ENCODE results near the gene SLC29A1.

Gene SLC29A1

DNA sequence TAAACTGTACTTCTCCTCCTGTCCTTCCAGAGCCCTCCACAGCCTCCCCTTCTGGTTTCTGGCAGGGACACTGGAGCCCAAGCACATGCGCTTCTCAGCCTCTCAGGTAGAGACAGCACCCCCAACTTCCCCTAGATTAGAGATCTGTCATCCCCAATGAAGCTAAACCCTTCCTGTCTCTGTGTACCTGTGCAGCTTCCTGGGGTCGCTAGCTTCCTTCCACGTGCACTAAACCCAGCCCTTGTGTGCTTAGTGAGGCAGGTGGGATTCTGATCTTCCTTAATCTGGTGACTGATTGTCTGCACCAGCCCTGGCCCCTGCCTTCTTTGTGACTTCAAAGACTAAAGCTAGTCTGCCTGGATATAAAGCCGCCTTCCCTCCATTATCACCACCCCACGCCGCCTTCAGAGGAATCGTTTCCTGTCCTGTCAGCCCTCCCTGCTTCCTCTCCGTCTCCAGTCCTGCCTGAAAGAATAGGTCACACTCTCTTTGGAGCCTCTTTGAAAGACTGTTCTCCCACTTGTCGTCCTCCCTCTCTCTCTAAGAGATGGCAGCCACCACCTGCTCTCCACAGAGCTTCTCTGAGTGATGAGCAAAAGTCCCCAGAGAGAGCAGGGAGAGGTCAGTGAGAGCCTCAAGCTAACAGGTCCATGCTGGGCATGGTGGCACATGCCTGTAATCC, 37.3 kb upstream of the SLC29A1 start:
- TF ChIP-seq, protein P1, sequence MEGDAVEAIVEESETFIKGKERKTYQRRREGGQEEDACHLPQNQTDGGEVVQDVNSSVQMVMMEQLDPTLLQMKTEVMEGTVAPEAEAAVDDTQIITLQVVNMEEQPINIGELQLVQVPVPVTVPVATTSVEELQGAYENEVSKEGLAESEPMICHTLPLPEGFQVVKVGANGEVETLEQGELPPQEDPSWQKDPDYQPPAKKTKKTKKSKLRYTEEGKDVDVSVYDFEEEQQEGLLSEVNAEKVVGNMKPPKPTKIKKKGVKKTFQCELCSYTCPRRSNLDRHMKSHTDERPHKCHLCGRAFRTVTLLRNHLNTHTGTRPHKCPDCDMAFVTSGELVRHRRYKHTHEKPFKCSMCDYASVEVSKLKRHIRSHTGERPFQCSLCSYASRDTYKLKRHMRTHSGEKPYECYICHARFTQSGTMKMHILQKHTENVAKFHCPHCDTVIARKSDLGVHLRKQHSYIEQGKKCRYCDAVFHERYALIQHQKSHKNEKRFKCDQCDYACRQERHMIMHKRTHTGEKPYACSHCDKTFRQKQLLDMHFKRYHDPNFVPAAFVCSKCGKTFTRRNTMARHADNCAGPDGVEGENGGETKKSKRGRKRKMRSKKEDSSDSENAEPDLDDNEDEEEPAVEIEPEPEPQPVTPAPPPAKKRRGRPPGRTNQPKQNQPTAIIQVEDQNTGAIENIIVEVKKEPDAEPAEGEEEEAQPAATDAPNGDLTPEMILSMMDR (IDR thresholded peaks at IDR 0.05; ENCODE audit: control insufficient read depth, insufficient read depth, low read depth, low read length, missing control alignments) = no peak
- DNase-seq (ENCODE audit: low read depth) = no peak
- no peak overlapping the region for H3K4me3 ChIP-seq (ENCODE audit: control insufficient read depth, low read depth, low read length)

DNA sequence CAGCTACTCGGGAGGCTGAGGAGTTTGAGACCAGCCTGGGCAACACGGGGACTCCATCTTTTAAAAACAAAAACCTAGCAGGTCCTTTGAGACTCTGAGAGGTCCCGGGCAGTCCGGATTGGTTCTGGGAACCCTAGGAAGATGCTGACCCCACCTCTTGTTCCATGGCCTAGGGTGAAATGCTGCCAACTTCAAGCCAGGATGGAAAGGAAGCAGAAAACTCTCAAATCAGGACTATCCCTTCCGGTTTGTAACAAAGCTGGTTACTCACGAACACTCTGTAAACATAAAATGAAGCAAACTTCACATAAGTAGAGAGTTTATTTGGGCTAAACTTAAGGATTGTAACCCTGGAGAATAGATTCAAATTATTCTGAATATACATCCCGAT, 36.8 kb upstream of the SLC29A1 start:
- no peak overlapping the region for H3K4me3 ChIP-seq (ENCODE audit: control insufficient read depth, low read depth, low read length)
- no peak for DNase-seq (ENCODE audit: low read depth)
- TF ChIP-seq, protein P1 (IDR thresholded peaks at IDR 0.05; ENCODE audit: control insufficient read depth, insufficient read depth, low read depth, low read length, missing control alignments) = no peak

DNA sequence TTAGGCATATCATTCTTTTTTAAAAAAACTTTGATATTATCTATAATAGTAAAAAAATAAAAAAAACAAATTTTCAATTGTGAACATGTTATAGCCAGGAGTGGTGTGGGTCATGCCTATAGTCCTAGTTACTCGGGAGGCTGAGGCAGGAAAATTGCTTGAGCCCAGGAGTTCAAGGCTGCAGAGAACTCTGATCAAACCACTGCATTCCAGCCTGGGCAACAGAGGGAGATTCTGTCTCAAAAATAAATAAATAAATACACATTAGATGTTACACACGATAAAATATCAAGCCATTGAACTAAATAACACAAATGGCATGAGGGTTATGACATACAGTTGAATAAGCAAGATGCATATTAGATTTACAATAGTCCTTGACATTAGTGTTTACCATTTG, 34.6 kb upstream of the SLC29A1 start:
- H3K4me3 ChIP-seq (ENCODE audit: control insufficient read depth, low read depth, low read length) = no peak overlapping the region
- DNase-seq (ENCODE audit: low read depth) = no peak
- TF ChIP-seq, protein P1 (IDR thresholded peaks at IDR 0.05; ENCODE audit: control insufficient read depth, insufficient read depth, low read depth, low read length, missing control alignments) = no peak

DNA sequence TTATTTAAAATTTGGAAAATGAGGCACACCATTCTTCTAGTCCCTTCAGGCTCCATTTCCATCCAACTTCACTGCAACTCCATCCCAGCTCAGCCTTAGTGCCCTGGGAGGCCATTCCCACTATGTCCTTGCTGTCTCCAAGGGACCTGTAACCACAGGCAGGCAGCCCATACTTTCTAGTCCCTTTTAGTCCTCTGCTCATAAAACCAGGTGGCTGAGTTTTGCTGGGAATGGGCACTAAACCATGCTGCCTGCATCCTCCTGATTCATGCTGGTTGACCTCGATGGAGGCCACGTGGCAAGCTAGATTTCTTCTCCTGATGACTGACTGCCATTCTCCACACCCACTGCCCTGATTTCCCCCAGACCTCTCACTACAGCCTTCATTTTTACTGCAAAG, 34.1 kb upstream of the SLC29A1 start:
- DNase-seq (ENCODE audit: low read depth) = no peak
- H3K4me3 ChIP-seq (ENCODE audit: control insufficient read depth, low read depth, low read length) = no peak overlapping the region
- TF ChIP-seq, protein P1 (IDR thresholded peaks at IDR 0.05; ENCODE audit: control insufficient read depth, insufficient read depth, low read depth, low read length, missing control alignments) = no peak

DNA sequence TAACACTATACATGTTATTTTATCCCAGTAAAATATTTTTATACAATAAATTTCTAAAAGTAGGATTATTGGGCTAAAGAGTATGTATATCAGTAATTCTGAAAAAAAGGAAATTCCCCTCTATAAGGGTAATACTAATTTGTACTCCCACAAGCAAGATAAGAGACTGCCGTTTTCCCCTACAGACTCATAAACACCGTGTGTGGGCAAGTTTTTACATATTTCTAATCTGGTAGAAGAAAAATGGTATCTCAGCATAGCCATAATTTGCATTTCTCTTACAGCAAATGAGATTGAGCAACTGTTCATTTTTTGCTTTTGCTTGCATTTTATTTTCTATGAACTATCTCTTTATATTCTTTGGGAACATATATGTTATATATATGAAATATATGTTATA, 32.7 kb upstream of the SLC29A1 start:
- no peak for DNase-seq (ENCODE audit: low read depth)
- TF ChIP-seq, protein P1 (IDR thresholded peaks at IDR 0.05; ENCODE audit: control insufficient read depth, insufficient read depth, low read depth, low read length, missing control alignments) = no peak
- no peak overlapping the region for H3K4me3 ChIP-seq (ENCODE audit: control insufficient read depth, low read depth, low read length)

DNA sequence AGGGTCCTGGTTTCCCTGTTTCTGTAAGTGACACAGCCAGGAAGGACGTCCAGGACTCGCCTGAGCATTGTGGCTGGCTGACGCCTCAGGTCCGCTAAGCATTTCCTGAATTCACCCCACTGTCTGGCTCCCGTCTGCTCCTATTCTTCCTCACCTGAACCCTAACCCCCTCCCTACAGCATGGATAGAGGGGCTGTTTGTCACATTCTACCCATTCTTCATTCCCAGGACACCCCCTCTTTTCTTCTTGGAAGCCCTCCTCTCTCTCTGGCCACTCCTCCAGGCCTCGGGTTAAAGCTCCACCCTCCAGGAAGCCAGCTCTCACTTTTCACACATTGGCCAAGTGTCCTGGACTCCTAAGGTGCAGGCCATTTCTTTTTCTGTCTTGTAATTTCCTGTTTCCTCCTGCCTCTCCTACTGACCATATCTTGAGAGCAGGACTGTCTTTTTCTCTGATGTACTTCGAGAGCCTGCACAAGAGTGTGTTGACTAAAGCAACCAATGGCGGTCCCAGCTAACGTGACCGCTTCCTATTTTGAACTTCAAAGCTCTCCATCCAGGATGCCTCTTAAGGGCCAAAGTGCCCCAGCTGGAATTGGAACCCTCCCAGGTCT, 30.9 kb upstream of the SLC29A1 start:
- TF ChIP-seq, protein P1 (IDR thresholded peaks at IDR 0.05; ENCODE audit: control insufficient read depth, insufficient read depth, low read depth, low read length, missing control alignments) = no peak
- no peak for DNase-seq (ENCODE audit: low read depth)
- H3K4me3 ChIP-seq (ENCODE audit: control insufficient read depth, low read depth, low read length) = no peak overlapping the region
